HepG2 (cell line): Measurements from ENCODE around the gene CKS1B. TPM values are rescaled to one million over a fixed set of nuclear protein-coding genes. Genes with fewer than 3 reads are reported as not detected.
A peak's percentile ranks its signal among the peaks of the same experiment; 100 is the strongest.

ENCODE experiments used
- ATF5 ChIP-seq: sonication (generic); formaldehyde crosslinking; IDR thresholded peaks from 2 replicates; pipeline ENCODE4 v1.4.0; 2020; ENCODE audit warnings: mild to moderate bottlenecking, low read depth, missing genetic modification reagents
- FOXJ3 ChIP-seq: sonication (generic); formaldehyde crosslinking; IDR thresholded peaks from 2 replicates; pipeline ENCODE4 v1.4.0; 2020; ENCODE audit warnings: missing genetic modification reagents, mild to moderate bottlenecking, borderline replicate concordance
- FOXP1 ChIP-seq, 2 experiments: fragments of 450-650 bp in 1 of 2; IDR thresholded peaks; 2 replicates each; pipeline ENCODE4 v1.6.1; 2017 to 2018; ENCODE audit warnings: antibody characterized with exemption in 1 of 2
- MLLT10 ChIP-seq: sonication (generic); formaldehyde crosslinking; IDR thresholded peaks from 2 replicates; pipeline ENCODE4 v1.4.0; 2020; ENCODE audit warnings: missing genetic modification reagents
- RFX1 ChIP-seq: fragments of 450-650 bp; IDR thresholded peaks from 2 replicates; pipeline ENCODE4 v1.6.1; 2017
- SKI ChIP-seq: fragments of 450-650 bp; IDR thresholded peaks from one replicate; pipeline ENCODE4 v1.6.1; 2018; ENCODE audit warnings: mild to moderate bottlenecking; ENCODE audit not compliant: partially characterized antibody
- SOX6 ChIP-seq, 2 experiments: fragments of 450-650 bp in 1 of 2; sonication (generic) in 1 of 2; formaldehyde crosslinking in 1 of 2; IDR thresholded peaks; 2 replicates each; pipeline versions ENCODE4 v1.4.0 to v1.6.1; 2017 to 2020; ENCODE audit warnings: antibody characterized with exemption in 1 of 2, mild to moderate bottlenecking in 1 of 2, missing genetic modification reagents in 1 of 2
- STAT5B ChIP-seq: sonication (generic); formaldehyde crosslinking; IDR thresholded peaks from 2 replicates; pipeline ENCODE4 v1.4.0; 2020; ENCODE audit warnings: missing genetic modification reagents
- TFDP1 ChIP-seq: IDR thresholded peaks from 2 replicates; pipeline ENCODE4 v1.6.1; 2016; ENCODE audit warnings: missing compliant biosample characterization, missing genetic modification reagents, borderline replicate concordance
- ZFP37 ChIP-seq: sonication (generic); formaldehyde crosslinking; IDR thresholded peaks from 2 replicates; pipeline ENCODE4 v1.4.0; 2020; ENCODE audit warnings: missing genetic modification reagents, borderline replicate concordance
- ZFX ChIP-seq: sonication (generic); formaldehyde crosslinking; IDR thresholded peaks from 2 replicates; pipeline ENCODE4 v1.4.0; 2020; ENCODE audit warnings: mild to moderate bottlenecking, low read depth, missing genetic modification reagents, moderate library complexity
- ZNF18 ChIP-seq: sonication (generic); formaldehyde crosslinking; IDR thresholded peaks from 2 replicates; pipeline ENCODE4 v1.8.0; 2022; ENCODE audit warnings: mild to moderate bottlenecking, missing genetic modification reagents; ENCODE audit not compliant: insufficient replicate concordance
- ZNF235 ChIP-seq: sonication (generic); formaldehyde crosslinking; IDR thresholded peaks from 2 replicates; pipeline ENCODE4 v1.8.1; 2023; ENCODE audit warnings: mild to moderate bottlenecking, missing genetic modification reagents, borderline replicate concordance
- ZNF280D ChIP-seq: sonication (generic); formaldehyde crosslinking; IDR thresholded peaks from 2 replicates; pipeline ENCODE4 v1.5.1; 2020; ENCODE audit warnings: mild to moderate bottlenecking, missing genetic modification reagents
- ZNF281 ChIP-seq: sonication (generic); formaldehyde crosslinking; IDR thresholded peaks from 2 replicates; pipeline ENCODE4 v1.4.0; 2020; ENCODE audit warnings: missing genetic modification reagents, borderline replicate concordance
- ZNF33B ChIP-seq: sonication (generic); formaldehyde crosslinking; IDR thresholded peaks from 2 replicates; pipeline ENCODE4 v1.5.1; 2020; ENCODE audit warnings: mild to moderate bottlenecking, missing genetic modification reagents
- ZNF549 ChIP-seq: sonication (generic); formaldehyde crosslinking; IDR thresholded peaks from 2 replicates; pipeline ENCODE4 v1.5.0; 2020; ENCODE audit warnings: missing genetic modification reagents
- ZNF678 ChIP-seq: sonication (generic); formaldehyde crosslinking; IDR thresholded peaks from 2 replicates; pipeline ENCODE4 v1.4.0; 2020; ENCODE audit warnings: mild to moderate bottlenecking, missing genetic modification reagents
- polyA plus RNA-seq, 8 experiments: library from polyadenylated mRNA; depleted of rRNA in 3 of 8; stranded (reverse) in 7 of 8; unstranded in 1 of 8; fragments of >200 nt; fragmentation: Illumina TruSeq in 4 of 8; extraction: Trizol in 4 of 8; gene quantifications; 2 replicates each; pipeline versions ENCODE4 v1.2.1 to v1.2.3, GENCODE V29; 2011 to 2016; ENCODE audit warnings: low read depth in 4 of 8, missing spikeins in 1 of 8, mixed read lengths in 1 of 8; ENCODE audit not compliant: insufficient read depth in 1 of 8
- total RNA-seq, 5 experiments: library from RNA; depleted of rRNA; stranded (reverse); fragments of >200 nt; fragmentation: Illumina TruSeq; extraction: Trizol; gene quantifications; 2 replicates each; pipeline ENCODE4 v1.2.3, GENCODE V29; 2016; ENCODE audit warnings: low read depth in 1 of 5

CKS1B gene
- total and polyA plus RNA-seq, 2 of the 13 experiments (the other 11 are each of a cell fraction or from before 2014, with no cell fraction given): 217 to 222 TPM

- no peak for TF ChIP-seq TFDP1
- TF ChIP-seq ZNF235 (CRISPR knock-in tag): no peak
- TF ChIP-seq SKI: no peak
- no peak for TF ChIP-seq STAT5B (CRISPR knock-in tag)
- TF ChIP-seq ZNF678 (CRISPR knock-in tag): no peak
- no peak for TF ChIP-seq ZNF33B (CRISPR knock-in tag)
- no peak for TF ChIP-seq FOXP1 (IDR thresholded peaks at IDR 0.05)
- TF ChIP-seq FOXP1 (CRISPR knock-in tag; IDR thresholded peaks at IDR 0.05): no peak
- TF ChIP-seq ZNF18 (CRISPR knock-in tag): no peak
- TF ChIP-seq RFX1: no peak
- no peak for TF ChIP-seq ZFP37 (CRISPR knock-in tag)
- TF ChIP-seq ZNF549 (CRISPR knock-in tag): no peak
- TF ChIP-seq ZNF280D (CRISPR knock-in tag): no peak
- no peak for TF ChIP-seq ATF5 (CRISPR knock-in tag)
- no peak; the same call in none of the 2 replicates for TF ChIP-seq ZFX (CRISPR knock-in tag)
- no peak for TF ChIP-seq SOX6 (IDR thresholded peaks at IDR 0.05)
- no peak for TF ChIP-seq SOX6 (CRISPR knock-in tag; IDR thresholded peaks at IDR 0.05)
- TF ChIP-seq ZNF281 (CRISPR knock-in tag): peak; percentile 62
- TF ChIP-seq MLLT10: no peak
- TF ChIP-seq FOXJ3 (CRISPR knock-in tag): no peak
These were observed 27.4 kb downstream of the CKS1B start (continued) for GRCh38 chr1:155001675-155002463.
